Measurements from ENCODE around the gene ZNF768. TPM values are rescaled to one million over a fixed set of nuclear protein-coding genes. Genes with fewer than 3 reads are reported as not detected.

The ZNF768 gene
- polyA plus RNA-seq, 1 experiment: 17.2 TPM

DNA sequence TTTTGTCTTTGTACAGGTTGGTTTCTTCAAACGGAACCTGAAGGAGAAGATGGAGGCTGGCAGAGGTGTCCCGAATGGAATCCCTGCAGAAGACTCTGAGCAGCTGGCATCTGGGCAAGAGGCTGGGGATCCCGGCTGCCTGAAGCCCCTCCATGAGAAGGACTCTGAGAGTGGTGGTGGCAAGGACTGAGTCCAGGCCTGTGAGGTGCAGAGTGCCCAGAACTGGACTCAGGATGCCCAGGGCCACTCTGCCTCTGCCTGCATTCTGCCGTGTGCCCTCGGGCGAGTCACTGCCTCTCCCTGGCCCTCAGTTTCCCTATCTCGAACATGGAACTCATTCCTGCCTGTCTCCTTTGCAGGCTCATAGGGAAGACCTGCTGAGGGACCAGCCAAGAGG, 4.9 kb downstream of the ZNF768 start:
- ChIA-PET POLR2A (no interaction called here), CTCF (no interaction called here)
- H3K27me3 ChIP-seq (ENCODE audit: control insufficient read depth, insufficient read depth, low read length): no peaks in the 10 kb centered on the region; the same call in 1 of the 2 replicates
- no peak for DNase-seq (ENCODE audit: low read depth)
- H3K4me3 ChIP-seq (ENCODE audit: low read depth, low read length): no peak overlapping the region
- TF ChIP-seq, protein P1, sequence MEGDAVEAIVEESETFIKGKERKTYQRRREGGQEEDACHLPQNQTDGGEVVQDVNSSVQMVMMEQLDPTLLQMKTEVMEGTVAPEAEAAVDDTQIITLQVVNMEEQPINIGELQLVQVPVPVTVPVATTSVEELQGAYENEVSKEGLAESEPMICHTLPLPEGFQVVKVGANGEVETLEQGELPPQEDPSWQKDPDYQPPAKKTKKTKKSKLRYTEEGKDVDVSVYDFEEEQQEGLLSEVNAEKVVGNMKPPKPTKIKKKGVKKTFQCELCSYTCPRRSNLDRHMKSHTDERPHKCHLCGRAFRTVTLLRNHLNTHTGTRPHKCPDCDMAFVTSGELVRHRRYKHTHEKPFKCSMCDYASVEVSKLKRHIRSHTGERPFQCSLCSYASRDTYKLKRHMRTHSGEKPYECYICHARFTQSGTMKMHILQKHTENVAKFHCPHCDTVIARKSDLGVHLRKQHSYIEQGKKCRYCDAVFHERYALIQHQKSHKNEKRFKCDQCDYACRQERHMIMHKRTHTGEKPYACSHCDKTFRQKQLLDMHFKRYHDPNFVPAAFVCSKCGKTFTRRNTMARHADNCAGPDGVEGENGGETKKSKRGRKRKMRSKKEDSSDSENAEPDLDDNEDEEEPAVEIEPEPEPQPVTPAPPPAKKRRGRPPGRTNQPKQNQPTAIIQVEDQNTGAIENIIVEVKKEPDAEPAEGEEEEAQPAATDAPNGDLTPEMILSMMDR (IDR thresholded peaks at IDR 0.05; ENCODE audit: insufficient read depth, low read depth, low read length): no peak
- H3K36me3 ChIP-seq (ENCODE audit: control insufficient read depth, insufficient read depth, low read length): no peaks in the 10 kb centered on the region; the same call in 1 of the 2 replicates

DNA sequence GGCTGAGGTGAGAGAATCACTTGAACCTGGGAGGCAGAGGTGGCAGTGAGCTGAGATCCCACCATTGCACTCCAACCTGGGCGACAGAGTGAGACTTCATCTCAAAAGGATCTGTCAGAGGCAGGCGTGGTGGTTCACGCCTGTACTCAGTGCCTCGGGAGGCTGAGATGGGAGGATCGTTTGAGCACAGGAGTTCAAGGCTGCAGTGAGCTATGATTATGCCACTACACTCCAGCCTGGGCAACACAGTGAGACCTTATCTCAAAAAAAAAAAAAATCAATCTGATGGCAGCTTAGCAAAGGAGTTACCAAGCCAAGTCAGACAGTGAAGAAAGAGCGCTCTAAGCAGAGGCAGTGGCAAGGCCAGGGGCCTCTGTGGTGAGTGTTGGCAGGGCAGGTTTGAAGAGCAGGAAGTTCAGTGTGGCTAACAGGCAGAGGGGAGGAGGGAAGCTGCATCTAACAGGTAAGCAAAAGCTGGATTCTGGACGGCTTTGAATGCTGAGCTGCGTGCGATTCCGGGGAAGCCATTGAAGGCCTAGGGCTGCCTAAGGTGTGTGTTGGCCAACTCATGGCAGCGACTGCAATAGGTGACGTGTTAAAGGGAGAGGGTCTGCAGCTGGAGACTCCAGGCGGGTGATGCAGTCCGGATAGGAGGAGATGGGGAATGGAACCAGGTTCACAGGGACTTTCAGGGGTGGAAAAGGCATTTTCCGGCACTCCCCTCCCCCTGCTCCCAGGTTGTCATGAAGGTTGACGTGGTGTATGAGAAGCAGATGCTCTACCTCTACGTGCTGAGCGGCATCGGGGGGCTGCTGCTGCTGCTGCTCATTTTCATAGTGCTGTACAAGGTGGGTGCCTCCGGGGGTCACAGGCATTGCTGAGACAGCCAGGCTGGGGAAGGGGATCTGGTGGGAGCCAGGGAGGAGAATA, 7.0 kb downstream of the ZNF768 start:
- ChIA-PET CTCF (interaction anchor here (0.6 to 1.4 kb wide), 2 partner anchors 9 to 10 kb away, joined by 3 to 4 read pairs; no protein-coding TSS in a partner anchor), POLR2A (no interaction called here)
- DNase-seq (ENCODE audit: low read depth): no peak
- no peaks in the 10 kb centered on the region for H3K36me3 ChIP-seq (ENCODE audit: control insufficient read depth, insufficient read depth, low read length)
- TF ChIP-seq, protein P1 (IDR thresholded peaks at IDR 0.05; ENCODE audit: insufficient read depth, low read depth, low read length): no peak
- no peak overlapping the region for H3K4me3 ChIP-seq (ENCODE audit: low read depth, low read length)
- H3K27me3 ChIP-seq (ENCODE audit: control insufficient read depth, insufficient read depth, low read length): no peaks in the 10 kb centered on the region; the same call in 1 of the 2 replicates

DNA sequence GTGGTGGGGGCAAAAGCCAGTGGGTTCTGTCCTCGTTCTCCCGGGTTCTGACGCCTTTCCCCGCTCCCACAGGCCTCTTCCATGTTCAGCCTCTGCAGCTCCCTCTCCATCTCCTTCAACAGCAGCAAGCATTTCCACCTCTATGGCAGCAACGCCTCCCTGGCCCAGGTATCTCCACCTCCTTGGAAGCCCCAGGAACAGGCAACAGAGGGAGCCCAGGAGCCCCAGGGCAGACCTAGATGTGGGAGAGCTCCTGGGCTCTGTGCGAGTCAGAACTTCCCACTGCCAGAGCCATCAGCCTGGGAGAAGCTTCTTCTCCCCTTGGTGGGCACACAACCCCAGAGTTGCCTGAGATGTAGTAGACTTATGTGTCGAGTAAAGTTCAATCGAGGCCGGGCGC, 7.8 kb downstream of the ZNF768 start:
- TF ChIP-seq, protein P1 (IDR thresholded peaks at IDR 0.05; ENCODE audit: insufficient read depth, low read depth, low read length): no peak
- Histone ChIP-seq H3K27me3 (ENCODE audit: control insufficient read depth, insufficient read depth, low read length) (no peaks in the 10 kb centered on the region; the same call in 1 of the 2 replicates), H3K4me3 (ENCODE audit: low read depth, low read length) (no peak overlapping the region), H3K36me3 (ENCODE audit: control insufficient read depth, insufficient read depth, low read length) (no peaks in the 10 kb centered on the region)
- no peak for DNase-seq (ENCODE audit: low read depth)
- CTCF ChIA-PET: interaction anchor here (1.4 kb wide), 1 partner anchor 9 kb away, joined by 4 read pairs; no protein-coding TSS in a partner anchor
- POLR2A ChIA-PET: no interaction called here

DNA sequence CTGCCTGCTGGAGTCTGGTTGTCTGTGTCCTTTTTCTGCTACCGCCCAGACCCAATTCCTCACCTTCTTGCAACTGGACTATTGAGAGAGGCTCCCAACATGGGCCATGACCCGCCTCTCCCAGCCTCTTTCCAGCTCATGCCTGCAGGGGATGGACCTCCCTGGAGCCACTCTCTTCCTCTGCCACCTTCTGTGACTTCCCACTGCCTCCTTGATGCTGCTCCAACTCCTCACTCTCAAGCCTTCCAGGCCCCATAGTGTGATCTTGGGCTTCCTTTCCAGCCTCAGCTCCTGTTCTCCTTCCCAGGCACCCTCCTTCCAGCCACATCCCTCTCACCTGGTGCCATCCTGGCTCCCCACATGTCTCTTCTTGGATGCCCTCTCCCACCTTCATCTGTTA, 11.1 kb downstream of the ZNF768 start:
- H3K36me3 ChIP-seq (ENCODE audit: control insufficient read depth, insufficient read depth, low read length): no peaks in the 10 kb centered on the region
- DNase-seq (ENCODE audit: low read depth): no peak
- ChIA-PET CTCF (no interaction called here), POLR2A (interaction anchor here (0.7 kb wide), 1 partner anchor 70 kb away, joined by 9 read pairs; no protein-coding TSS in a partner anchor)
- H3K27me3 ChIP-seq (ENCODE audit: control insufficient read depth, insufficient read depth, low read length): peaks cover 1% of the 10 kb centered on the region
- H3K4me3 ChIP-seq (ENCODE audit: low read depth, low read length): no peak overlapping the region
- TF ChIP-seq, protein P1 (IDR thresholded peaks at IDR 0.05; ENCODE audit: insufficient read depth, low read depth, low read length): no peak

DNA sequence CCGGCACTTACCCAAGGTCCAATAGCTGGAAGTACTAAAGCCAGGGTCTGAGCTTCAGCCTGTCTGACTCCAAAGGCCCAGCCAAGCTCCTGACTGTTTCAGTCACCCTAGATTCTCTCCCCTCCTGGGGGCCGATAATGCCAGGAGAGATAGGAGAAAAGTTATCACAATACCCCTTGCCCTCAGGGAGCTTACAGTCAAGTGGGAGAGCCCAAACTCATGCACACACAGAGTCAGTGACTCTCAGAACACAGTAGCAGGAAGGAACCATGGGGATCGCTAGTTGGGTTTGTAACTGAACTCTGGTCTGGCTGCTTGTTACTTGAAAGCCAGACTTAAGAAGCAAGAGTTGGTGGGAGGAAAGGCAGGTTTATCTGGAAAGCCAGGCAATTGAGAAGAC, 14.9 kb downstream of the ZNF768 start:
- no peak for DNase-seq (ENCODE audit: low read depth)
- no peaks in the 10 kb centered on the region for H3K36me3 ChIP-seq (ENCODE audit: control insufficient read depth, insufficient read depth, low read length)
- no peak overlapping the region for H3K4me3 ChIP-seq (ENCODE audit: low read depth, low read length)
- TF ChIP-seq, protein P1 (IDR thresholded peaks at IDR 0.05; ENCODE audit: insufficient read depth, low read depth, low read length): no peak
- POLR2A ChIA-PET: no interaction called here
- CTCF ChIA-PET: interaction anchor here (0.5 to 1.6 kb wide), 4 partner anchors 9 to 1690 kb away, joined by 3 to 5 read pairs (median 4); no protein-coding TSS in a partner anchor
- peaks cover 1% of the 10 kb centered on the region for H3K27me3 ChIP-seq (ENCODE audit: control insufficient read depth, insufficient read depth, low read length)

Data from BJ (cell line).